GM18508 (cell line): ENCODE results near the gene FAM90A1.
"Not testable (repeated sequence)": the region's sequence is repeated elsewhere in the genome, so short reads cannot be mapped to it uniquely, and the experiment has no call there.

ENCODE experiments used
- ATAC-seq: cut with Tn5 transposase; IDR thresholded peaks from one replicate; pipeline ENCODE4 v1.9.1; 2021; ENCODE audit warnings: moderate number of reproducible peaks; ENCODE audit not compliant: insufficient read depth, unreplicated experiment

Gene FAM90A1

GRCh38 chr12:8233935-8234495 is 6.6 kb upstream of the FAM90A1 start:
- not testable (repeated sequence) for ATAC-seq

DNA sequence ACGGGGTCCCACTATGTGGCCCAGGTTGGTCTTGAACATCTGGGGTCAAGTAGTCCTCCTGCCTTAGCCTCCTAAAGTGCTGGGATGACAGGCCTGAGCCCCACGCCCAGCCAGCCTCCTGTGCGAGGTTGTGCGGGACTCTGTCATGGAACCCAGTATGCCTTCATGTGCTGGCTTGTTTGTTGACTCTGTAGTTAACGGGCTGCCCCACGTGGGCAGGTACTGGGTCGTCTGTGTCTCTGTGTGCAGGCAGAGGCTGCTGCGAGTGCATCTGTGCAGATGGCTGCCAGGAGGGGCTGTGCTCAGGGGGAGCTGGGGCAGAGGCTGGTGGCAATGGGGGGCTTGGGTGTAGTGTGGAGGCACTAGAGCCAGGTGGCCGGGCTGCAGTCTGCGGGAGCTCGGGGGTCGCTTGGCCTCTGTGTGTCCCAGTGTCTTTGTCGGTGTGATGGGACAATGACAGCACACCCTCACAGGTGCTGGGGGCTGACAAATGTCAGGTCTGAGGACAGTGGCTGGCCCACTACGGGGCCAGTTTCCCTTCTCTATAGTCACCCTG is 6.0 kb upstream of the FAM90A1 start:
- ATAC-seq = not testable (repeated sequence)

DNA sequence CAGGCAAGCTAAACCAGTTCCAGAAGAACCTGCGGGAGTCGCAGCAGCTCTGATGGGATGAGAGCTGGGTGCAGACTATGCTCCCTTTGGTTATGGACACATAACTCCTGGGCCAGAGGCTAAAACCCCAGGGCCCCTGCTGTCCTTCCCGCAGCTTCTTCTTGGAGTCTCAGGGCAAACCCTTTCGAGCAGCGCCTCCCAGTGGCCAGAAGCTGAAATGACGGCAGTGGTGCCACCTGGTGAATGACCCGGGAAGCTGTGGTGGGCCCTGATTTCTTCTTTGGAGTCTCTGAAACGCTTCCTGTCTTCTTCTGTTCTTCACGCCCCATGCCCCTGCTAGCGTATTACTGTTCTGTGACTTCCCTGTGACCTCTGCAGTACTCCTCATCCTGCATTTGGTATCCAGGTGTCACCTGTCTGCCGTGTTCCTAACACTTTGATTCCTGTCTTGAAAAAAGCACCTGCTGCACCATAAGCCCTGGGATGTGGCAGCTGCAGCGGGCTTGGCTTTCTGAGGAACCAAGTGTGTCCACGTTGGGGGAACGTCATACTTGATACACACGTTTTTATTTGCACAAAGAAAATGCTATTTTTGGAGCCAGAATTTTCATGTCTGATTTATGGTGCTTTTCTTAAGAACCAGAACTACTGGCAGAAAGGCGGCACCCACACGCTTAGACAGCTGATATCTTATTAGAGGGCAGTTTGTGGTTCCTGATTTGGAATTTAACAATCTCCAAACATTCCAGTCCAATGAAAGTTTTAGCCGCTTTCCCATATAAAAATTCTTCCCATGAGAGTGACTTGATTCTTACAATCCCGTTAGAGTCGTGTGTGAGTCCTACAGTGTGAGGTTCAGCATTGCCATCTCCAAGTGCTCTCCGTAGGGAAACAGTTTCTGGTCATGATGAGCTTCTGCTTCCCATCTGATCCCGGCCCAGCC is 4.5 kb upstream of the FAM90A1 start:
- not testable (repeated sequence) for ATAC-seq

- not testable (repeated sequence) for ATAC-seq
Observed at GRCh38 chr12:8231049-8231448, 3.6 kb upstream of the FAM90A1 start.

- not testable (repeated sequence) for ATAC-seq
Observed at GRCh38 chr12:8229486-8229885, 2.1 kb upstream of the FAM90A1 start.

- ATAC-seq = not testable (repeated sequence)
Observed at GRCh38 chr12:8228607-8229006, 1.2 kb upstream of the FAM90A1 start.

- not testable (repeated sequence) for ATAC-seq
Observed at GRCh38 chr12:8227732-8228077, 287 bp upstream of the FAM90A1 start.

- ATAC-seq = no peak
Observed at GRCh38 chr12:8226355-8226754, 1.1 kb downstream of the FAM90A1 start.

DNA sequence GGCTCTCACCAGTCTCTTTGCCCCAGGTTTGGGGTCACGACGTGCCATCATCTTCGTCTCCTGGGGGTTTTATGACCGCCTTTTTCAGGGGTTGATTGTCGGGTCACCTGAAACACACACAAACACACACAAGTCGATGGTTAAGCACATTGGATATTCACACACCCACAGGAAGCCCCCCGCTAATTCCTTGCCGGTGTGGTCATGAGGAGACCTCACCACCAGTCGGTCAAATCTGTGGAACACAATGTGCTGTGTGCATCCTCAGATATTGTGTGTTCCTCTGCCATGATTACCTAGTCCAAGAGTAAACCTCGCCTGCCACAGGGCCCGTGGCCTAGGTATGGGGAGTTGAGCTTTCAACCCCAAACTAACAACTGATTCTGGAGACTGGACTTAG is 2.6 kb downstream of the FAM90A1 start:
- not testable (repeated sequence) for ATAC-seq

DNA sequence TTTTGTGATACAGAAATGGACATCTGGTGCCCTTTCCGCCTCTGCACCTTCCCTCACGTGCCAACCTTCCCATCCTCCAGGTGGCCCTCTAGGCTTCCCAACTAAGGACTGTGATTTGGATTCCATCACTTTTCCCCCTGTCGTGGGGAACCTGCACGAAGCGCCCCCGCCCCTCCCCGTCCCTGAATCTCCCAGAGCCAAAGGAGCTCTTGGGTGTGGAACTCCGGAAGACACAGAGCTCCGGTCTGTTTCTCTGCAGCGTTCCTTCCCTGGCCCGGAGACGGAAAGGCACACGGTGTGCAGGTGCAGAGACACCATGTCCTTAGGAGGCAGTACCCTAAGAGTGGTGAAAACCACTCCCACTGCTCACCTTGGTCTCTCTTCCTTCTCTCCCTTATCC is 3.8 kb downstream of the FAM90A1 start:
- ATAC-seq = not testable (repeated sequence)

- not testable (repeated sequence) for ATAC-seq
Observed at GRCh38 chr12:8222303-8222702, 5.1 kb downstream of the FAM90A1 start.

- not testable (repeated sequence) for ATAC-seq
Observed at GRCh38 chr12:8221844-8222243, 5.6 kb downstream of the FAM90A1 start.

- not testable (repeated sequence) for ATAC-seq
Observed at GRCh38 chr12:8221375-8221774, 6.0 kb downstream of the FAM90A1 start.

DNA sequence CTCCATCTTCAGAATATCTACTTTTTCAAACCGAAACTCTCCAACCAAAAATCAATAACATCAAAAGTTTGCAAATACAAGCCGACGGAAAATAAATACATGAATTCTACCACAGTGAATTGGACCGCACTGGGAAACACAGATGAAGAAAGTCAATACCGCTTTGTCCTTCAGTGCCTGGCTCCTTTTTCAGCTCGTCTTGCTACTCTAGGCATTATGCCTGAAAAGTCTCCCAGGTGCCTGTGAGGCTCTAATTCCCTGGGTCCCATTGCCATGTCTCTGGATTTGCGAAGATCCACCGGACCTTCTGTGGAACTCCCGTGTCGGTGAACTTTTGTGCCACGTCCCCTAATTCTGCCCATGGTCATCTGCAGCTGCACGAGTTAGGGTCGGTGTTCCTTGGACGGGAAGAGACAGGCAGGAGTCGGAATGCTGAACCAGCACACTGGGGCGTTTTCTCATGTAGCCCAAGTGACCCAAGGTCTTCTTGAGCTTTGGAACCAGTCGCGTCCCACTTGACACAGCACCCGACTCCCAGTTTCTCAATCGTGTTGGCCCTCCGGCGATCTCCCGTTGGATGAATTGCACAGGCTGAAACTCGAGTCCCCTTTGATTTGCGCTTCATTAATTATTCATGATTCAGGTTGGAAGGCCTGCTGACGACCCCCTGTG is 8.6 kb downstream of the FAM90A1 start:
- ATAC-seq = not testable (repeated sequence)

GRCh38 chr12:8197685-8198308 is 29.6 kb downstream of the FAM90A1 start:
- ATAC-seq = not testable (repeated sequence)

DNA sequence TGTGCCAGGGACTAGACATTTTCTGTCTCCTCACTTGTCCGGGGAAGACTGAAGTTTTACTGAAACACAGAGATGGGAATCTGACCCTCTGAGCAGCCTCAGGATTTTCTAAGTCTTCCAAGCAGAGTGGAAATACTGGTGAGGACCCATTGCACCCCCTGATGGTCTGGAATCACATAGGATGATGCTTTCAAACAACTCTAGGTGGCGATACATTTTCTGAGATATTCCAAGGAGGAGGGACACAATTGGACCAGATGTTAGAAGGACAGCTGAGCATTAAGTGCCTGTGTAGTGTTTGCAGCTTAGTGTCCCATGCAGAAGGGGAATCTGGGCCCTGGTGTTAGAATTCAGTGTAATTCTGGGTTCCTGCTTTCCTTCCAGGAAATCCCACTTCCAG is 39.3 kb downstream of the FAM90A1 start:
- not testable (repeated sequence) for ATAC-seq

GRCh38 chr12:8184206-8184605 is 43.2 kb downstream of the FAM90A1 start:
- ATAC-seq = not testable (repeated sequence)

- ATAC-seq = not testable (repeated sequence)
Observed at GRCh38 chr12:8183346-8183745, 44.1 kb downstream of the FAM90A1 start.

- ATAC-seq = not testable (repeated sequence)
Observed at GRCh38 chr12:8182923-8183322, 44.5 kb downstream of the FAM90A1 start.

- not testable (repeated sequence) for ATAC-seq
Observed at GRCh38 chr12:8181271-8181670, 46.1 kb downstream of the FAM90A1 start.
